GM12801 (cell line): Measurements from ENCODE around the gene SPTLC2.

Experiments used
- CTCF ChIP-seq: IDR thresholded peaks from one replicate; pipeline ENCODE4 v1.5.1; 2011; ENCODE audit warnings: control low read depth; ENCODE audit not compliant: insufficient read length; ENCODE audit errors: extremely low read depth

SPTLC2 gene

GRCh38 chr14:77523109-77523508 is 93.3 kb downstream of the SPTLC2 start:
- no peak for TF ChIP-seq CTCF

- TF ChIP-seq CTCF, result no peak
Measured at GRCh38 chr14:77520555-77520954, 95.9 kb downstream of the SPTLC2 start.

GRCh38 chr14:77516126-77516525 is 100.3 kb downstream of the SPTLC2 start:
- TF ChIP-seq CTCF, result no peak

GRCh38 chr14:77511486-77512162 is 104.8 kb downstream of the SPTLC2 start:
- no peak for TF ChIP-seq CTCF

- no peak for TF ChIP-seq CTCF
Measured at GRCh38 chr14:77509366-77509765, 107.1 kb downstream of the SPTLC2 start.

- TF ChIP-seq CTCF, result no peak
Measured at GRCh38 chr14:77508876-77509275, 107.6 kb downstream of the SPTLC2 start.

- TF ChIP-seq CTCF, result no peak
Measured at GRCh38 chr14:77508249-77508648, 108.2 kb downstream of the SPTLC2 start.
